SKM-1 (cell line): ENCODE measurements around the gene C4orf50.

Experiments
- DNase-seq: peaks from one replicate; lab custom pipeline; 2025; ENCODE audit not compliant: unreplicated experiment; lab: John Stamatoyannopoulos, UW

The C4orf50 gene

GRCh38 chr4:5894266-5894665 lies 124.0 kb downstream of the C4orf50 start:
- no peak for DNase-seq

GRCh38 chr4:5893591-5893990 lies 124.6 kb downstream of the C4orf50 start:
- no peak for DNase-seq

- DNase-seq = no peak
Measured at GRCh38 chr4:5893004-5893580, 125.1 kb downstream of the C4orf50 start, which contains the start of gene CRMP1. Gene CRMP1, minus strand, starts transcription at chr4:5893086. Its CDS starts 117 bp downstream, at chr4:5892969.

GRCh38 chr4:5892323-5893003 lies 125.8 kb downstream of the C4orf50 start:
- no peak for DNase-seq

- no peak for DNase-seq
Measured at GRCh38 chr4:5891563-5892322, 126.5 kb downstream of the C4orf50 start.

GRCh38 chr4:5890063-5890727 lies 128.0 kb downstream of the C4orf50 start:
- no peak for DNase-seq

GRCh38 chr4:5889002-5889696 lies 129.1 kb downstream of the C4orf50 start:
- DNase-seq = no peak

GRCh38 chr4:5888222-5889001 lies 129.8 kb downstream of the C4orf50 start:
- DNase-seq = no peak

- no peak for DNase-seq
Measured at GRCh38 chr4:5887361-5888221, 130.6 kb downstream of the C4orf50 start.

- no peak for DNase-seq
Measured at GRCh38 chr4:5887011-5887360, 131.2 kb downstream of the C4orf50 start.

GRCh38 chr4:5885733-5886132 lies 132.5 kb downstream of the C4orf50 start:
- DNase-seq = no peak

GRCh38 chr4:5884796-5885195 lies 133.4 kb downstream of the C4orf50 start:
- no peak for DNase-seq

- DNase-seq = no peak
Measured at GRCh38 chr4:5883916-5884315, 134.3 kb downstream of the C4orf50 start.

GRCh38 chr4:5882947-5883346 lies 135.3 kb downstream of the C4orf50 start:
- DNase-seq = no peak

GRCh38 chr4:5881340-5881739 lies 136.9 kb downstream of the C4orf50 start:
- no peak for DNase-seq

GRCh38 chr4:5878359-5878758 lies 139.9 kb downstream of the C4orf50 start:
- no peak for DNase-seq

GRCh38 chr4:5877392-5877791 lies 140.8 kb downstream of the C4orf50 start:
- DNase-seq = no peak

GRCh38 chr4:5874811-5875449 lies 143.3 kb downstream of the C4orf50 start:
- no peak for DNase-seq

GRCh38 chr4:5870701-5871100 lies 147.5 kb downstream of the C4orf50 start:
- DNase-seq = no peak
